Endothelial cell (in vitro differentiated cells): ENCODE results near the gene NEURL1. TPM values are rescaled to one million over a fixed set of nuclear protein-coding genes. Genes with fewer than 3 reads are reported as not detected.

Experiments
- DNase-seq: peaks from one replicate; pipeline ENCODE4 v3.0.0; 2021; ENCODE audit warnings: low spot score
- H3K27ac Mint-ChIP-seq: one replicate; pipeline ENCODE4 v1.8.0; 2021; ENCODE audit warnings: mixed read lengths, inconsistent platforms; ENCODE audit not compliant: unreplicated experiment
- H3K27me3 Mint-ChIP-seq: one replicate; pipeline ENCODE4 v1.8.0; 2021; ENCODE audit warnings: mild to moderate bottlenecking, moderate library complexity, mixed read lengths, inconsistent platforms; ENCODE audit not compliant: unreplicated experiment
- H3K36me3 Mint-ChIP-seq: one replicate; pipeline ENCODE4 v1.8.0; 2021; ENCODE audit warnings: mild to moderate bottlenecking, low read depth, mixed read lengths, inconsistent platforms; ENCODE audit not compliant: unreplicated experiment
- H3K4me1 Mint-ChIP-seq: one replicate; pipeline ENCODE4 v1.8.0; 2021; ENCODE audit warnings: mild to moderate bottlenecking, mixed read lengths, inconsistent platforms; ENCODE audit not compliant: unreplicated experiment
- H3K4me3 Mint-ChIP-seq: one replicate; pipeline ENCODE4 v1.8.0; 2021; ENCODE audit warnings: mild to moderate bottlenecking, mixed read lengths, inconsistent platforms; ENCODE audit not compliant: unreplicated experiment
- H3K9me3 Mint-ChIP-seq: one replicate; pipeline ENCODE4 v1.8.0; 2021; ENCODE audit warnings: mixed read lengths, inconsistent platforms; ENCODE audit not compliant: unreplicated experiment
- total RNA-seq: library from RNA; stranded (reverse); fragmentation: NEBNext Ultra II Directional; extraction: Animal tissue kit (Norgen Biotek cat#: 25700); gene quantifications from one replicate; pipeline ENCODE4 v1.2.1, GENCODE V29; 2021; ENCODE audit not compliant: unreplicated experiment
- TF ChIP-seq, protein P1 (sequence below): fragments of 200-600 bp; sonication (generic); IDR thresholded peaks from one replicate; pipeline ENCODE4 v1.5.0; 2021; ENCODE audit warnings: antibody characterized with exemption; ENCODE audit not compliant: unreplicated experiment

Gene NEURL1
- total RNA-seq, 1 donor from 2014 or later, result 0.69 TPM

DNA sequence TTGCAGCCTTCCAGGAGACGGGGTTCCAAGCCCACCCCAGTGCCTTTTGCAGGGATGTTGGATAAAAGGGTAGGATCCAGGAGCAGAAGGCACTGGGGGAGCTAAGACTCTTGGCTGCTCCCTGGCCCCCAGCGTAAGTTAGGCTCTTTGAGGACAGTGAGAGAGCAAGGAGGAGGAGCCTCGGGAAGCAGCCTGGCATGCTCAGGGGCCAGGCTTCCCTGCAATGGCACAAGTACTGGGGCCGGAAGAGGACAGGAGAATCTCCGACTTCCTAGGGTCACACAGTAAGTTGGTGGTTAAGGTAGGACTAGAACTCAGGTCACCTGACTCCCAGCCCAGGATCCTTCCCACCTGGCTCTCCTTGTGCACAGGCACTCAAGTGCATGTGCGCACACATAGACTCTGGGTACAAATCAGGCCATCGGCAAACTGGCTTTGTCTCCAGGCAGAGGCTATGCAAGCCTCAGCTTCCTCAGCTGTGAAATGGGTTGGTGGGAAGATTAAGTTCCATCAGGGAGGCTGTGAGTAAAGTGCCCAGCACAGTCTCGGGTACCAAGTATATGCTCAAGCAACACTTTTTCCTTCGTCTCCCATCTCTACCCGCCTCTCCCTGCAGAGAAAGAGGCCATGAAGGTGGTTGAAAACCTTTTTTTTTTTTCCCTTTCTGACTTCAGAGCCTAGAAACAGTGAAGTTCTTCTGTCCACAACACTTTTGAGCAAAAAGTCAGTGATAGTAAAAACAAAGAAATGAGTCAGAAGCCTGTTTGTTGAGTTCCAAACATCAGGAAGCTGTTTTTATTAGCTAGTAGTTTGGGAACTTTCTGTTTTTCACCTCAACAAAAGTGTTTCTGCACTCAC is 79.1 kb downstream of the NEURL1 start:
- Mint-ChIP-seq H3K36me3 (no peaks in the 10 kb centered on the region), H3K27me3 (peaks cover 14% of the 10 kb centered on the region), H3K27ac (no peak overlapping the region), H3K4me3 (no peak overlapping the region), H3K4me1 (no peaks in the 10 kb centered on the region), H3K9me3 (no peaks in the 10 kb centered on the region)
- TF ChIP-seq, protein P1, sequence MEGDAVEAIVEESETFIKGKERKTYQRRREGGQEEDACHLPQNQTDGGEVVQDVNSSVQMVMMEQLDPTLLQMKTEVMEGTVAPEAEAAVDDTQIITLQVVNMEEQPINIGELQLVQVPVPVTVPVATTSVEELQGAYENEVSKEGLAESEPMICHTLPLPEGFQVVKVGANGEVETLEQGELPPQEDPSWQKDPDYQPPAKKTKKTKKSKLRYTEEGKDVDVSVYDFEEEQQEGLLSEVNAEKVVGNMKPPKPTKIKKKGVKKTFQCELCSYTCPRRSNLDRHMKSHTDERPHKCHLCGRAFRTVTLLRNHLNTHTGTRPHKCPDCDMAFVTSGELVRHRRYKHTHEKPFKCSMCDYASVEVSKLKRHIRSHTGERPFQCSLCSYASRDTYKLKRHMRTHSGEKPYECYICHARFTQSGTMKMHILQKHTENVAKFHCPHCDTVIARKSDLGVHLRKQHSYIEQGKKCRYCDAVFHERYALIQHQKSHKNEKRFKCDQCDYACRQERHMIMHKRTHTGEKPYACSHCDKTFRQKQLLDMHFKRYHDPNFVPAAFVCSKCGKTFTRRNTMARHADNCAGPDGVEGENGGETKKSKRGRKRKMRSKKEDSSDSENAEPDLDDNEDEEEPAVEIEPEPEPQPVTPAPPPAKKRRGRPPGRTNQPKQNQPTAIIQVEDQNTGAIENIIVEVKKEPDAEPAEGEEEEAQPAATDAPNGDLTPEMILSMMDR, result no peak
- DNase-seq, result no peak

DNA sequence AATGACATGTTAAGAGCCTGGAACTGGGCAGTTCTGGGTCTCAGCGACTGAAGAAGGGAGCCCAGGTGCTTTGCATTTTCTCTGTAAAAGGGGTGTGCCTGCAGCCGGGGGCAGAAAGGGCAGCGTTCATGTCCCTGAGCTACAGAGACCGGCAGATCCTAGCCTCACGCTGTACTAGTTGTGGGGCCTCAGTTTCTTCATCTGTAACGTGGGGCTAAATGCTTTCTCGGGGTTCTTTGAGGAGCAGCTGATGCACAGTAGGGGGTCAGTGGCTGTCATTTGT is 79.6 kb downstream of the NEURL1 start:
- peaks cover 14% of the 10 kb centered on the region for H3K27me3 Mint-ChIP-seq
- no peaks in the 10 kb centered on the region for H3K4me1 Mint-ChIP-seq
- H3K9me3 Mint-ChIP-seq, result no peaks in the 10 kb centered on the region

DNA sequence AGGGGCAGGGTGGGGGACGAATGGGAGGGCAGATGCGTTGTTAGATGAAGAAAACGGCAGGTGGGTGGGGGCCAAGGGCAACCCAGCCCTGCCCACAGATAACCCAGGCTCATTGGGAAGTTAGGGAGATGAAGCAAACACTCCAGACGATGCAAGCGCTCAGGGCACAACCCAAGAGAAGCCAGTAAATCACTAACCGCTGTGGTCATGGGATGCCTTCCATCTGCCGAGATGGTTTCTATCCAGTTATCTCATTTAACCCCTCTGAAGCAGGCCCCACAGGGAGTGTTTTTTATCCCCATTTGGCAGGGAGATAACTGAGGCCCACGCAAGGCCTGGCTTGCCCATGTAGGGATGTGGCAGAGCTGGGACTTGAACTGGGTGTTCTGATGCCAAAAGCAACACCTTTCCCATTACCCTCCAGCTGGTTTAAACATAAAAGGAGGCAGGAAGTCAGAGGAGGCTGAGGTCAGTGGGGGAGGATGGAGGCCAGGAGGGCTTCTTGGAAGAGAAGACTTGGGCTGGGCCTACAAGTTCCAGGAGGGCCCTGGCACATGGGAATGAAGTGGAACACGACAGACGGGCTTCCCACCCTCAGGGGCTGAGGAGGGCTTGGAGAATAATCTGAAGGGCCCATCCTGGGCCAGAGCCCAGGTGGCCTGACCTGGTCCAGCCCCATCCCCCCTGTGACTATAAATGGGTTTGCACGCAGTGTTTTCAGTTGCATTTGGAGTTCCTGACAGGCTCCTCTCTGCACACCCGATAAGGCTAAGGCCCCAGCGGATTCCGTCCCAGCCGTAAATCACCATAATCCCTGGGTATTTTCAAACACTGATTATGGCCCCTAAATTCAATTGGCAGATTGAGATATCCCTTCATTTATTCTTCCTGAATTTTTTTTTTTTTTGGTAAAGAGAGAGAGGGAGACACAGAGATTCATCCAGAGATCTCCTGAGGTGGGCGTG is 80.9 kb downstream of the NEURL1 start:
- Mint-ChIP-seq H3K9me3 (no peaks in the 10 kb centered on the region), H3K27ac (no peak overlapping the region), H3K4me1 (no peaks in the 10 kb centered on the region), H3K27me3 (peaks cover 14% of the 10 kb centered on the region), H3K36me3 (no peaks in the 10 kb centered on the region), H3K4me3 (no peak overlapping the region)
- TF ChIP-seq, protein P1, result no peak
- no peak for DNase-seq

More for the DNA sequence above, 79.6 kb downstream of the NEURL1 start:
- Mint-ChIP-seq H3K27ac (no peak overlapping the region), H3K36me3 (no peaks in the 10 kb centered on the region), H3K4me3 (no peak overlapping the region)
- TF ChIP-seq, protein P1, result no peak
- no peak for DNase-seq

DNA sequence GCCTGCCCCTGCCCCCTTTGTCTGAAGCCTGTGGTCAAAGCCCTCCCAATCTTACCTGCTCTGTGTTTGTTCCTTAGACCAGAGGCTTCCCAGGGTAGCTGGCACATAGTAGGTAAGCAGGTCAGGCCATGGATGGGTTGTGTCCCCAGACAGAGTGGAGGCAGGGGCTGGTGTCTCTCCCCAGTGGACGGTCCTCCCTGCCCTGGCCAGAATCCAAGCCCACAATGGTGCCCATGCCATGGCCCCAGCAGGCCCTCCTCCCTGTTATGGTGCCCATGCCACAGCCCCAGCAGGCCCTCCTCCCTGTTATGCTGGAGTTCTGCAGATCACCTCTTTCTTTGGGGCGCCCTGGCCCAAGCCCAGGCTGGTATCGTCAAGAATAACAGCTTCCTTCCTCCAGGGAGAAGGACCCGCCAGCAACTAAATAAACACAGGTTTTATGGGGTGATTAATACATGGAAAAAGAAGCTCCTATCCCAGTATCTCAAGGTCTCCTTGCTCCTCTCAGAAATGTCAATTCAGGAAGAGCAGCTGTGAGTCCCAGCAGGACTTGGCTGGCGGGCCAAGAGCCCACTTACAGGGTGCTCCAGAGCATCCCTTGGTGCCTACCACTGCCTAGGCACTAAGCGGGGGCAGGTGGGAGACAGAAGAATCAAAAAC is 82.0 kb downstream of the NEURL1 start:
- no peaks in the 10 kb centered on the region for H3K4me1 Mint-ChIP-seq
- H3K27ac Mint-ChIP-seq, result no peak overlapping the region
- H3K27me3 Mint-ChIP-seq, result peaks cover 12% of the 10 kb centered on the region
- TF ChIP-seq, protein P1, result no peak
- no peak for DNase-seq
- H3K36me3 Mint-ChIP-seq, result no peaks in the 10 kb centered on the region
- no peaks in the 10 kb centered on the region for H3K9me3 Mint-ChIP-seq
- H3K4me3 Mint-ChIP-seq, result no peak overlapping the region
